Body of pancreas (tissue), 4 donors: ENCODE data around the gene MCTP2. TPM values are rescaled to one million over a fixed set of nuclear protein-coding genes. Genes with fewer than 3 reads are reported as not detected.

Source experiments
- ATAC-seq: fragments of 150-250 bp; one replicate; pipeline ENCODE4 v1.9.1; 2016
- DNase-seq, 4 donors: peaks; one replicate each; pipeline ENCODE4 v3.0.0-alpha.2; 2019
- H3K27ac ChIP-seq, 4 donors: fragments of 200-600 bp; sonication (generic); 1 replicate in 3 of 4; 2 replicates in 1 of 4; pipeline versions ENCODE4 v1.5.1 to v1.6.1; 2016 to 2019; ENCODE audit warnings: mild to moderate bottlenecking in 1 of 4, mixed read lengths in 1 of 4, moderate library complexity in 1 of 4
- H3K27me3 ChIP-seq, 2 donors: fragments of 200-600 bp; sonication (generic); one replicate each; pipeline ENCODE4 v1.6.0; 2016; ENCODE audit warnings: mild to moderate bottlenecking in 1 of 2
- H3K36me3 ChIP-seq, 2 donors: fragments of 200-600 bp; sonication (generic); replicated peaks in 1 of 2; 2 replicates each; pipeline ENCODE4 v1.5.1; 2016; ENCODE audit warnings: low read depth in 2 of 2; ENCODE audit not compliant: insufficient read depth in 1 of 2
- H3K4me1 ChIP-seq: fragments of 200-600 bp; sonication (generic); one replicate; pipeline ENCODE4 v1.6.0; 2016
- H3K4me3 ChIP-seq, 2 donors: fragments of 200-600 bp; sonication (generic); 1 replicate in 1 of 2; 2 replicates in 1 of 2; pipeline ENCODE4 v1.5.1; 2016 to 2019
- H3K9me3 ChIP-seq, 3 donors: fragments of 200-600 bp; sonication (generic); 1 replicate in 2 of 3; 2 replicates in 1 of 3; pipeline ENCODE4 v1.5.1; 2016
- POLR2A ChIP-seq, 3 donors: fragments of 450-650 bp; IDR thresholded peaks; one replicate each; pipeline ENCODE4 v1.6.1; 2016; ENCODE audit warnings: antibody characterized with exemption in 3 of 3, mild to moderate bottlenecking in 2 of 3
- WGBS, 2 donors: methylation state at CpG; one replicate each; pipeline ENCODE4 v1.1.5; 2017; 5-methylcytosine and 5-hydroxymethylcytosine counted together
- intact Hi-C: fragments of 100-400 bp; cut with DNase I; formaldehyde crosslinking; loops from one replicate; pipeline ENCODE4 v1.15.1; 2023
- total RNA-seq, 2 donors: library from RNA; depleted of rRNA; stranded (reverse); fragments of >200 nt; gene quantifications; one replicate each; pipeline ENCODE4 v1.1.0, GENCODE V29; 2016
- TF ChIP-seq, protein P1 (sequence below), 7 experiments: fragments of 450-650 bp in 4 of 7; fragments of 200-600 bp in 3 of 7; sonication (generic) in 3 of 7; IDR thresholded peaks; one replicate each; pipeline ENCODE4 v1.5.1; 2016 to 2019; ENCODE audit warnings: antibody characterized with exemption in 7 of 7

Gene MCTP2
- total RNA-seq, 2 donors from 2014 or later: 28.5 to 31.6 TPM

DNA sequence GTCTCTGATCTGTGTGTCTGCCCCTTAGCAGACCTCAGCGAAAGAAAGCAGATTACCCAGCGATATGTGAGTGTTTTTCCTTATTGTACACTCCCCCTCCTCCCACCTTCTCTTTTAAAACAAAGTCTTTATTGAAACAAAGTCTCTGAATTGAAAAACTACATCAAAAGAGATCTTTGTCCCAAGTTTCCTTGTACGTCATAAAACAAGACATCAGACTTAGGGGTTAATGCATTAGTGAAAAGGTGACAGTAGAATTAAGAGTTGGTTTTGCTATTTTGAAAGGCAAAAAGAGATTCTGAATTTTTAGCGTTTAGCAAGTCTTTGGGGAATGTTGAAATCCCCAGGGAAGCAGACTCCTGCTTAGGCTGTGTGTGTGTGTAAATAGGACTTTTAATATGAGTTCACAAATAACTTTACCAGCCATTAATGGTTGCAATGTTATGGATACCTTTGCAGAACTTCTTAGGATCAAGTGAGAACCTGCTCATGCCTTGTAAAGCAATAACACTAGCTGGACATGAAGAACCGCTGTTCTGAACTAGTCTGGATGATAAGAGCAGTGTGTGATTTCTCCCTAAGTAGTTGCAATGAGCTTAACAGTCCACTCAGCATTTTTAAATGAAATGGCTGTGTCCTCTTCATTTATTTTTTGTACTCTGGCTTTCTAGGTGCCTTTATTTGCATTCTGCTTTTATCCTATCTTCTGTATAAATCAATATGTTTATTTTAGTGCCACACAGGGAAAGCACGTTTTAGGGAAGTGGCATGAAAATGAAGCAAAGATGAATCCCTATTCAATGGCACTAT is 136.6 kb downstream of the MCTP2 start:
- WGBS, 2 donors: 63 to 73% methylated on average over 6 of the region's 6 CpGs
- no peak for DNase-seq
- Histone ChIP-seq H3K27me3 (no peaks in the 10 kb centered on the region), H3K4me1 (no peaks in the 10 kb centered on the region), H3K4me3 (no peak overlapping the region), H3K27ac (no peak overlapping the region), H3K9me3 (no peaks in the 10 kb centered on the region), H3K36me3 (peaks cover 0 to 1% of the 10 kb centered on the region in 2 donors)
- intact Hi-C loops: no loop called here
- no peak for TF ChIP-seq POLR2A (IDR thresholded peaks at IDR 0.05)
- TF ChIP-seq, protein P1, sequence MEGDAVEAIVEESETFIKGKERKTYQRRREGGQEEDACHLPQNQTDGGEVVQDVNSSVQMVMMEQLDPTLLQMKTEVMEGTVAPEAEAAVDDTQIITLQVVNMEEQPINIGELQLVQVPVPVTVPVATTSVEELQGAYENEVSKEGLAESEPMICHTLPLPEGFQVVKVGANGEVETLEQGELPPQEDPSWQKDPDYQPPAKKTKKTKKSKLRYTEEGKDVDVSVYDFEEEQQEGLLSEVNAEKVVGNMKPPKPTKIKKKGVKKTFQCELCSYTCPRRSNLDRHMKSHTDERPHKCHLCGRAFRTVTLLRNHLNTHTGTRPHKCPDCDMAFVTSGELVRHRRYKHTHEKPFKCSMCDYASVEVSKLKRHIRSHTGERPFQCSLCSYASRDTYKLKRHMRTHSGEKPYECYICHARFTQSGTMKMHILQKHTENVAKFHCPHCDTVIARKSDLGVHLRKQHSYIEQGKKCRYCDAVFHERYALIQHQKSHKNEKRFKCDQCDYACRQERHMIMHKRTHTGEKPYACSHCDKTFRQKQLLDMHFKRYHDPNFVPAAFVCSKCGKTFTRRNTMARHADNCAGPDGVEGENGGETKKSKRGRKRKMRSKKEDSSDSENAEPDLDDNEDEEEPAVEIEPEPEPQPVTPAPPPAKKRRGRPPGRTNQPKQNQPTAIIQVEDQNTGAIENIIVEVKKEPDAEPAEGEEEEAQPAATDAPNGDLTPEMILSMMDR (IDR thresholded peaks at IDR 0.05): no peak
- no peak for ATAC-seq

DNA sequence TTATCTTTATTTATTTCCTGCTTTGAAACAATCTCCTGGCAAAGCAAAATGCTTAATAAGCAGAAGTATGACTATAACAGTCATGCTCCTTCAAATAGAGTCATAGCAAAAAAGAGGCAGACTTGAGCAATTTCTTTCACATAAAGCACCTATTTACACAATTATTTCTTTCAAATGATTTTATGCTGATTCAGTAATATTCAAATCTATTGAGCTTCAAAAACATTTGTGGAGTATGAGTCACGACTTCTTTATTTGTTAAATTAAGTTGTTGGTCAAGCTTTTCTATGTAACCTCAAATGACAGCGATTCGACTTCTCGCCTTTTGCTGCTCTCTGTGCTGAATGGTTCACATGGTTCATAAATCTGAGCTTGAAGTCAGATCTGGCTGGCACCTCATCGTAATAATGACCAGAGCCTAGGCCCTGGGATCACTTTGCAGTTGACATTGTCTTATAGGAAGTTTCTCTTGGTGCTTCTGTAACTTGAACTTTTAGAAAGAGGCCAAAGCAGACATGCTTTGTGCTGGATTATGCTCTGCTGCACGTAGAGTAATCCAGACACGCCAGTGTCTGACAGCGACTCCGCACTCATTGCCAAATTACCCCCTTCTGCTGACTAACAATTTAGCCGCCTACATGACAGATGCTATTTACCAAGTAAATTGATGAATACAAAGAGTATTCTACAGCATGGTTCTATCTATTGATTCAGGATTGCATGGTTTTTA is 139.0 kb downstream of the MCTP2 start:
- no peaks in the 10 kb centered on the region for H3K27me3 ChIP-seq
- peaks cover 0 to 1% of the 10 kb centered on the region in 2 donors for H3K36me3 ChIP-seq
- no peak for DNase-seq
- H3K4me1 ChIP-seq: no peaks in the 10 kb centered on the region
- H3K27ac ChIP-seq: peak overlapping the region in 1 of 4 donors; percentile 17
- intact Hi-C loops: no loop called here
- no peaks in the 10 kb centered on the region for H3K9me3 ChIP-seq
- WGBS, 2 donors: 82 to 89% methylated on average over 10 of the region's 10 CpGs
- ATAC-seq: no peak
- no peak overlapping the region for H3K4me3 ChIP-seq
- TF ChIP-seq POLR2A (IDR thresholded peaks at IDR 0.05): no peak
- TF ChIP-seq, protein P1 (IDR thresholded peaks at IDR 0.05): no peak

DNA sequence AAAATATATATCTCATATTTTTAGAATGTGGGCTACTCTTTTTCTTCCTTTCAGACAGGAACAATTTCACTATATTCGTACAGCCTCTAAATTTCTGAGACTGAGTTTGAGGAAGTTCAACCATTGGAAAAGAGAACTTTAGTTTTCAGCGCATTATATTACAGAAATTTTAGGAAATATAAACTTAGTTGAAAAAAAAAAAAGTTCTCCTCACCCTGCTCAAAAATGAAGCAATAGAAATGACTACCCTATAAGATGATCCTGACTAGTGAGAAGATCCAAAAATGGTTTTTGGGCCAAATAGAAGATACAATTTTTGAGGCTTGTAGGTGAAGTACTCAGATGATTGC is 139.6 kb downstream of the MCTP2 start:
- Histone ChIP-seq H3K27ac (peak overlapping the region in 1 of 4 donors; percentile 0), H3K27me3 (no peaks in the 10 kb centered on the region), H3K36me3 (peaks cover 0 to 1% of the 10 kb centered on the region in 2 donors), H3K9me3 (no peaks in the 10 kb centered on the region), H3K4me3 (no peak overlapping the region), H3K4me1 (no peaks in the 10 kb centered on the region)
- ATAC-seq: no peak
- WGBS, 2 donors: 74 to 95% methylated on average over 2 of the region's 2 CpGs
- no peak for DNase-seq
- intact Hi-C loops: no loop called here
- TF ChIP-seq, protein P1 (IDR thresholded peaks at IDR 0.05): no peak
- TF ChIP-seq POLR2A (IDR thresholded peaks at IDR 0.05): no peak

DNA sequence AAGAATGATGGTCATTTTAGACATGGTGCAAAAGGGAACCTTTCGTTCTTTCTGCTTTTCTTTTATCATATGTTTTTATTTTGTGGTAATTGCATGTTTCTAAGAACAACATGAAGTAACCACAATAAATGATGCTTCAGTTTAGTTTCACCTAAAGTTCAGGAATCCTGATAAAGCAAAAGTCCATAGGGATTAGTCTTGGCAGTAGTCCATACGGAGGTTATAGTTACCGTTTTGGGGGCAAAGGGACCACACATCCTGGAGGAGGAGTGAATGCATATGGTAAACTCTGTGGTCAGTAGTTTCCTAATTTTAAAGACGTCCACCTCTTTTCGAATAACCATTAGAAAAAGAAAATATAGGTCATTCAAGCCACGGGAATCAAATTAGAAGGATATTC is 141.5 kb downstream of the MCTP2 start:
- 85 to 92% methylated on average over 6 of the region's 6 CpGs for WGBS, 2 donors
- intact Hi-C loops: no loop called here
- DNase-seq (no peak), ATAC-seq (no peak)
- Histone ChIP-seq H3K9me3 (no peaks in the 10 kb centered on the region), H3K4me1 (no peaks in the 10 kb centered on the region), H3K36me3 (peaks cover 0 to 1% of the 10 kb centered on the region in 2 donors), H3K27ac (no peak overlapping the region), H3K4me3 (no peak overlapping the region), H3K27me3 (no peaks in the 10 kb centered on the region)
- TF ChIP-seq, protein P1 (IDR thresholded peaks at IDR 0.05): no peak
- no peak for TF ChIP-seq POLR2A (IDR thresholded peaks at IDR 0.05)
